GM19463 (cell line): ENCODE data around the gene GIMAP4.
"Not testable (repeated sequence)": the region's sequence is repeated elsewhere in the genome, so short reads cannot be mapped to it uniquely, and the experiment has no call there.

Experiments used
- ATAC-seq: cut with Tn5 transposase; IDR thresholded peaks from one replicate; pipeline ENCODE4 v1.9.1; 2021; ENCODE audit warnings: mild to moderate bottlenecking, moderate library complexity; ENCODE audit not compliant: unreplicated experiment

GIMAP4 gene

DNA sequence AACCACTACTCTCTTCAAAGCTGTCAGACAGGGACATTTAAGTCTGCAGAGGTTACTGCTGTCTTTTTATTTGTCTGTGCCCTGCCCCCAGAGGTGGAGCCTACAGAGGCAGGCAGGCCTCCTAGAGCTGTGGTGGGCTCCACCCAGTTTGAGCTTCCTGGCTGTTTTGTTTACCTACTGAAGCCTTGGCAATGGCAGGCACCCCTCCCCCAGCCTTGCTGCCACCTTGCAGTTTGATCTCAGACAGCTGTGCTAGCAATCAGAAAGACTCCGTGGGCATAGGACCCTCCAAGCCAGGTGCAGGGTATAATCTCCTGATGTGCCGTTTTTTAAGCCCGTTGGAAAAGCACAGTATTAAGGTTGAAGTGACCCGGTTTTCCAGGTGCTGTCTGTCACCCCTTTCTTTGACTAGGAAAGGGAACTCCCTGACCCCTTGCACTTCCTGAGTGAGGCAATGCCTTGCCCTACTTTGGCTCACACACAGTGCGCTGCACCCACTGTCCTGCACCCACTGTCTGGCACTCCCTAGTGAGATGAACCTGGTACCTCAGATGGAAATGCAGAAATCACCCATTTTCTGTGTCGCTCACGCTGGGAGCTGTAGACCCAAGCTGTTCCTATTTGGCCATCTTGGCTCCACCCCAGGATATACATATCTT, 12.9 kb downstream of the GIMAP4 start:
- ATAC-seq = not testable (repeated sequence)

DNA sequence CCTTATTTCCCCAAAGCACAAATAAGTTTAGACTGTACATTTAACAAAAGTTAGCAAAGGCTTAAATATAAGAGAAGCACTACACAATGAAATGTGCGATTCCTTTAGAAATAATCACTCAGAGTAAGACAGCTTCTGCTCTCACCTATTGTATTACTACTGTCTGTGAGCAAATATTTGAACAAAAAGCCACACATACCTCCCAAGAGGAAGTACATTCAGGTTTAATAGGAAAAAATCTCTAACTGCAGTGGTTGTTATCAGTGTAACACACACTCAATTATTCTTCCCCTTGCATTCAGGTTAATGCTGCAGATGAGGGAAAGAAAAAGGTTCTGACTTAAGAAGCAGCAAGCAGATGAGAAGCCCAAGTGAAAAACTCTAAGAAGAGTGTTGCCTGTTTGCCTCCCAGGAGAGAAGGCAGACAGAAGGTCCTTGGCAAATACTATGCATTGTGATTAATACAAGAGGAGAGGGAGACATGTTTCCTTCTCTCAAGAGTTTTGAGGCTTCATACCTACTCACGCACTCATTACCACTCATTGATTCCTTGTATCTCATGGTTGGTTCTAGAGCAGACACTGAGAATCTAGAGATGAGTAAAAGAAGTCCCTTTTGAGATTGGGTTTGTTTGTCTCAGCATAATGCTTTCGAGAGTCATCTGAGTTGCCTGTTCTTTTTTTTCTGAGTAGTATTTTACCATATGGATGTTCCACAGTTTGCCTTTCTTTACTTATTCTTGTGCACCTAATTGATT, 13.6 kb downstream of the GIMAP4 start:
- ATAC-seq = no peak

DNA sequence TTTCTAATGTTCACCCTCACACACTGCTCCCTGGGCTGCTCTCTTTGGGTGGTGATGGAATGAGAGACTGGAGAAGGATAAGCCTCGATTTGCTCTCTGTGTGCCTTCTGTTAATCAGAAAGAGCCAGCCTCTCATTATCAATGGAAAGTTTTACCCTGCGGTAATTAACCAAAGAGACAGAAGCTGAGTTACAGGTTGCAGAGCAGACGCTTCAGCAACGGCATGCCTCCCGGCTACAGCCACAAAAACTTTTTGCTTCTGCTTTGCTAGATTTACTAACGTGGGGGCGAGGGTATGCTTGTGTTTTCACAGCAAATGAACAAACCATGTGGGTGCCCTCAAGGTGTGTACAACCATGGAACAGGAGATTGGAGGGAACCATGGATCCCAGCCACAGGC, 18.0 kb downstream of the GIMAP4 start:
- ATAC-seq = no peak

DNA sequence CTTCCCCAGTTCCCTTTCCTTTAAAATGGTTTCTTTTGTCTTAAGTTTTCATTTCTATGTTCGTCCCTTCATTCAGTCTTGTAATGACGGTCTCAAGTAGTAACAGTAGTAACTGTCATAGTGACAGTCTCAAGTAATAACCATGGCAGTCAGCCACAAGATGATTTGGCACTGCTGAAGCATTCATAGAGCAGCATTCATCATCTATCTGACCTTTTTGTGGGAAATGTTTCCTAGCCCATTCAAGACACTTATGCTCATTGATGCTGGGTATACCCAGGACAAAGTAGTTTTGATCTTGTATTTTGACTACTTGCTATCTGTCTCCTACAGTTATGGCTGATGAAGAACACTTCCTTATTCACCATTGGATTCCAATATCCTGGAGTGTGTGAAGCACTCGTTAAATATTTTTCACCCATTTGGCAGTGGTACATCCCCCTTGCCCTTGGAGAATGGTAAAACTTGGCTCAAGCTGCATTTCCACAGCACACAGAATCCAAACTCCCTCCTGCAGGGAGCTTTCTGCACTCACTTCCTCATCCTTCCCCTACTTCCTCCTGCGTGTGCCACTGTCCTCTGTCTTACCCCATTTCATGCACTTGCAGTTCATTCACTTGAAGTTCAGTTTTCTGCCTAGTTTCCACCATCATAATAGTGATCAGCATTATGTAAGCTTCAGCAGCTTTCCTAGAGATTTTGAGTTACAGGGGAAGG, 19.0 kb downstream of the GIMAP4 start:
- no peak for ATAC-seq

GRCh38 chr7:150586785-150587152, 19.6 kb downstream of the GIMAP4 start:
- ATAC-seq = no peak

GRCh38 chr7:150587551-150587950, 20.4 kb downstream of the GIMAP4 start:
- no peak for ATAC-seq

DNA sequence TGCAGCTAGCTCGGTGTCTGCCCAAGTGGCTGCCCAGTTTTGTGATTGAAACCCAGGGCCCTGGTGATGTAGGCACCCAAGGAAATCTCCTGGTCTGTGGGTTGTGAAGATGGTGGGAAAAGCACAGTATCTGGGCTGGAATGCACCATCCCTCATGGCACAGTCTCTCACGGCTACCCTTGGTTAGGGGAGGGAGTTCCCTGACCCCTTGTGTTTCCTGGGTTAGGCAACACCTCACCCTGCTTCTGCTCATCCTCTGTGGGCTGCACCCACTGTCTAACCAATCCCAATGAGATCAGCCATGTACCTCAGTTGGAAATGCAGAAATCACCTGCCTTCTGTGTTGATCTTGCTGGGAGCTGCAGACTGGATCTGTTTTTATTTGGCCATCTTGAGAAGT, 27.6 kb downstream of the GIMAP4 start:
- ATAC-seq = no peak

GRCh38 chr7:150595361-150595760, 28.2 kb downstream of the GIMAP4 start:
- no peak for ATAC-seq

GRCh38 chr7:150603600-150603999, 36.4 kb downstream of the GIMAP4 start:
- ATAC-seq = not testable (repeated sequence)

GRCh38 chr7:150610233-150610632, 43.0 kb downstream of the GIMAP4 start:
- ATAC-seq = no peak

GRCh38 chr7:150612925-150613324, 45.7 kb downstream of the GIMAP4 start:
- ATAC-seq = no peak

GRCh38 chr7:150613880-150614279, 46.7 kb downstream of the GIMAP4 start:
- ATAC-seq = no peak

- ATAC-seq = not testable (repeated sequence)
Observed at GRCh38 chr7:150614426-150614825, 47.2 kb downstream of the GIMAP4 start.

DNA sequence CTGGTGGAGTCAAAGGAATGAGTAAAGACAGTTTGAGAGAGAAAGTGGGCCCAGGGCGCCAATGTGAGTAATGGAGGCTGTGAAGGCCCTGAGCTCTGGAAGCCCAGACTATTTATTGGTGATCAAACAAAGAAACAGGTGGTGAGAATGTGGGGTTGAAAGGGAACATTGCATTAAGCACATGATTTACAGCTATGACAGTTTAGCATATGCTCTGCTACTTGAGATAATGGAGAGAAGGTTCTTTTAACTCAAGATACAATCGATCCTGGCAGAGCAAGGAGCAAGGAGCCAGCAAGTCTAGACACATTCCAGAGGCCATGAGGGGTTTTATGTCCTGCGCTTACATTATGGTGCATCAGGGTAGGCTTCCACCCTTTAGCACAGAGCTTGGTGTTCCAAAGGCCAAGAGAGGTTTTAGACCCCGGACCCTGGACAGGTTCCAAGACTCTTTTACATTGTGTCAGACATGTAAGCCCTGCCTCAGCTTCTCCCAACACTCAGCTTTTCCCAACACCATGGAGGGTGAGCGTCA, 48.1 kb downstream of the GIMAP4 start:
- ATAC-seq = not testable (repeated sequence)

DNA sequence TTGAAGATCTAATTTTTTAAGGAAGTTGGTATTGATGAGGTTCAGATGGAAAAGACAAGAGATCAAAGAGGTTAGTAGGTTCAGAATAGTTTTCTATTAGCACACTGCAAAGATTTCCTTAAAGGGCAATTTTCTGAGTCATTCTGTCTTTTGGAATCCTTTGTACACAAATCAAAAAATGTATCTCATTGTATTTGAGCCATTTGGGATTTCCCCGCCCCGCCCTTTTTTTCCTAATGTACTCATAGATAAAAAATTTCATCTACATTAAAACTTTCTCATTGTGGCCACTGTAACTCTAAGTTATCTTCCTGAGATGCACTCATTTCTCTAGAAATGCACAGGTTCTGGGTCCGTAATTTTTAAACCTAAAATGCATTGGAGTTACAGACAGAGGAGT, 52.9 kb downstream of the GIMAP4 start:
- no peak for ATAC-seq

DNA sequence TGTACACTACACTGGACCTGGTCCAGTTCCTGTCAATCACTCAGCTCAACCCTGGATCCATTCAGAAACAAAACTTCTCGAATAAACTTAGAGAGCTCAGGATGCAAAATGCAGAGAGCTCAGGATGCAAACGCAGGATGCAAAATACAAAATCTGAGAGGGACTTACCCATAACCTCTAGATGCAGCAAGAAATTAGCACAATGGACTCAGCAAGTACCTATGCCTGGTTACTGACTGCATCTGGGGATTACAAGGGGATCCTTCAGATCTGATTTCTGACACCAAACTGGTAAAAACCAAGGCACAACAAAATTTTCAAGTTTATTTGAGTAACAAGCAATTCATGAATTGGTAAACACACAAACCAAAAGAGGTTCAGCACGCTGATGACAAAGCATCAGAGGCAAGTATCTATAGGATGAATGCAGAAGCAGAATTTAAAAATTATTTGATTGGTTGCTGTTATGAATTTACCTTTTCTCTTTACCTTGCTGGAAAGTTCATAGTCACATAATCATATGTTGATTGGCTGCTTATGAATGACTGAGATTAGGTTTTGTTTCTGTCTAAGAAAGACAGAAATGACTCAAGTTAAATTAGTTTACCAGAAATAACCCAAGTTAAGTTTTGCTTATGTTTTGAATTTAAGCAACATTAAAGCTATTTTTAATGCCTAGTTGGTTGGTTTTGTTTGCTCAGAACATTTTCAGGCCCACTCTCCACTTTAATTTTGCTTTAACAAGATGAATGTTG, 53.6 kb downstream of the GIMAP4 start:
- no peak for ATAC-seq

DNA sequence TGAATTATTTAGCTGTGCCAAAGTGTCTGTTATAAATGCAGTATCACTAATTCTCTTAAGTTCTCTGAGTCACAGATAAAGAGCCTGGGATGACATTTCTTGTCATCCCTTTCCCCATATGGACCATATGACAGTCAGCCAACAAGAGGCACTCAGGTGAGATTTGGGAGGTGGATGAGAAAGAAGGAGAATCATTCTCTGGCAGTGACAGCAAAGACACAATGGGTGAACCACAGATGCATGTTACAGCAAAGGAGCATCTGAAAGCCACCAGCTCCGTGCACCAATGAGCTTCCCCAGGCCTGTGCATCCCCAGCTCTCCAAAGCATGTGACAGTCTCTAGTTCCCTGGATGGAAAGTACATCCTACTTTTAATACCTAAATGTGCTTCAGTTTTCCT, 54.2 kb downstream of the GIMAP4 start:
- ATAC-seq = no peak
